HG03460 (cell line): ENCODE data around the gene FGF19.

ENCODE experiments used
- ATAC-seq: cut with Tn5 transposase; IDR thresholded peaks from one replicate; pipeline ENCODE4 v1.9.1; 2021; ENCODE audit not compliant: unreplicated experiment

Gene FGF19

DNA sequence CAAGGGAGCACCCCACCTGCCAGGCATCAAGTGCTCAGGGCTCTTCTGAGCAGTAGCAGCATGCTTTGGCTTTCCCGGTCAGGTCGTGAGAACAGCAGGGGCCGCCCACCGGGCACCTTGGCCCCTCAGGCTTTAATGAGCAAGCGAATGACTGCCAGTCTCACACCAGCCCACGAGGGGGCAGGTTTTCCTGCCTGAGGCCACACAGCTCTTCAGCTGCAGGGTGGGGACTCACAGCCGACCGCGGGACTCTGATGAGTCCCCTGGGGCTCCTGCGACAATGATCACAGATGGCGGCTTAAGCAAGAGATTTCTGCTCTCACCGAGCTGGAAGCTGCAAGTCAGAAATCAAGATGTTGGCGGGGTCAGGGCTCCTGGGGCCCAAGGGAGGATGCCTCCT, 14.3 kb upstream of the FGF19 start:
- no peak for ATAC-seq

DNA sequence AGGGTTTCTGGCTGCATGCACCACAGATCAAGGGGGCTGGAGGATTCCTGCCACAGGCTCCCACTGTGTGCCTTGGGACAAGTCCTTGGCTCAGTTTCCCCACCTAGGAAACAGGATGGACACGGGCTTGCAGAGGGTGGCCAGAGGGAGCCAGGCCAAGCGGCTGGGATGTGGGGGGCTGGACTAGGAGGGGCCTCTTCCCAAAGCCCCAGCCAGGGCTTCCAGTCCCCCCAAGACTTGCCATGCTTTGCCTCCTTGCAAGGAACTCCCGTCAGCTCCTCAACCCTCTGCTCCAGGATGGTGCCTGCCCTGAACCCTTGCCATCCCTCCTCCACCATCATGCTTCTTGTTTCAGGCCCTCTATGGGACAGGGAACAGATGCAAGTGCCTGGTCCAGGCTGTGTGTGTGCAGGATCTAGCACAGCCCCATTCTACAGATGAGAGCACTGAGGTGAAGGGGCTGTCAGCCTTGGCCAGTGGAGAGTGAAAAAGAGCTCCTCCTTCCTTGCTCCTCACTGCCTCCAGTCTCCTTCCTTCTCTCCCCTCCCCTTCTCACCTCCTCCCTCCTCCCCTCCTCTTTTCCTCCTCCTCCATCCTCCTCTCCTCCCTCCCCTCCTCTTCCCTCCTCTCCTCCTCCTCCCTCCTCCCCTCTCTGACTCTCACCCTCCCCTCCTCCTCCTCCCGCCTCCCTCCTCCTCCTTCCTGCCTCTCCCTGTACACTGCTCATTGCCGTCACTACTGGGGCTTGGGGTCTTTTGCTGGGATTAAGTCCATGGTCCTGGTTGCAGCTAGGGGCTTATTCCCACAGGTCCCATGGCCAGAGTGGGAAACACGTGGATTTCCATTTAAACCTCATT, 13.3 kb upstream of the FGF19 start:
- no peak for ATAC-seq

DNA sequence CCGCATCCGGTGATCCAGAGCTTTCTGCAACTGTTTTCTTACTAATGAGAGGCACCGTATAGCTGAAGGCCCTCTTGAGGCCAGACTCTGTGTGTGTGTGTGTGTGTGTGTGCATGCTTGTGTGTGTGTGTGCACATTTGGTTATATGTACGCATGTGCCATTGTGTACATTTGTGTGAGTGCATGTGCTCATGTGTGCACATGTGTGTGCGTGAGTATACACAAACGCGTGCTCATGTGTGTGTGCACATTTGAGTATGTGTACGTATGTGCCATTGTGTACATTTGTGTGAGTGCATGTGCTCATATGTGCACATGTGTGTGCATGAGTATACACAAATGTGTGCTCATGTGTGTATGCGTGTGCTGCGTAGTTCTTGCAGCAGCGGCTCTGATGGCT, 12.3 kb upstream of the FGF19 start:
- ATAC-seq: no peak

DNA sequence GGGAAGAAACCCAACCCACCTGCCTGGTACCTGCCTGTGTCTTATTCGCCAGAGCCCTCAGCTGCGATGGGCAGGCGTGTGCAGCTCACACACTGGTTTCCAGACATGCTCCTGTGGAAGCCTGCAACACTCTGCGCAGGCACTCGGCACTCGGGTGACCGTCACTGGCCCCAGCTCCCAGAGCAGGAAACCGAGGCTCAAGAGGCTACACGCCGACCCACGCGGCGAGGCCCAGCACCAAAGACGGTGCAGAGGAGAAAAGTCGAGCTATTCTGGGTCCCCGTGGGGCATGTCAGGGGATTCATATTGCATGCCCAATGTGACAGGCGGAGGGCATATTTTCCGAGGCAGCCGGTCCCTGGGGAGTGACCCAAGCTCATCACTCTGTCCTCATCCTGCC, 11.6 kb upstream of the FGF19 start:
- ATAC-seq: no peak

DNA sequence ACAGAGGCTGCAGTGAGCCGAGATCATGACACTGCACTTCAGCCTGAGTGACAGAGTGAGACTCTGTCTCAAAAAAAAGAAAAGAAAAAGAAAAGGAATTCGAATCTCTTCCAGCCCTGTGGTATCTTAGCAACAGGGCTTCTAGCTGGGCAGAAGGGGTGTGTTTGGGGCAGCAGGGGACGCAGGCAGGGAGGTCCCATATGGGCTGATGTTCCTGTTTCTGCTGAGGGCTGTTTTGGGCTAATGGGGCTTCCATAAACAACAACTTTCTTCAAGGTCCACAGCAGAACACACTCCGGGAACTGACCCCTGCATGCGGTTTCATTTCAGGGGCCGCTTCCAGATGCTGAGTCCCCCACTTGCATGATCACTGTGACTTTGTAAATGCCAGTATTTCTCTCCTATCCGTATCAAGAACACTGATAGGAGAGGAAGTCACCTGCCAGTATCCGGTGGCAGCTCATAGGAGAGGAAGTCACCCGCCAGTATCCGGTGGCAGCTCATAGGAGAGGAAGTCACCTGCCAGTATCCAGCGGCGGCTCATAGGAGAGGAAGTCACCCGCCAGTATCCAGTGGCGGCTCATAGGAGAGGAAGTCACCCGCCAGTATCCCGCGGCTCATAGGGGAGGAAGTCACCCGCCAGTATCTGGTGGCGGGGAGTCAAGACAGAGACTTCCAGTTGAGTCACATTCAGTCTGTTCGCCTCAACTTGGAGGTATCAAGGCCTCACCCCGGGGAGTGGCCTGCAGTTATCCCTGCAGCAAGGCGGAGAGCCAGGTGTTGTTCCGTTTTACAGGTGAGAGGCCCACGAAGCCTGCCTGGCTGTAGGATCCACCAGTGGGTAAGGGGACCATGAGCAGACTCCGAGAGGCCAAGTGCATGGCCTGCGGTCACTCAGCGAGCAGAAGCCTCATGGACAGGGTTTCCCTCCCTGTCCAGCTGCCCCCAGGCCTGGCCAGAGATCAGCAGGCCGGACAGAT, 8.3 kb upstream of the FGF19 start:
- ATAC-seq: no peak

DNA sequence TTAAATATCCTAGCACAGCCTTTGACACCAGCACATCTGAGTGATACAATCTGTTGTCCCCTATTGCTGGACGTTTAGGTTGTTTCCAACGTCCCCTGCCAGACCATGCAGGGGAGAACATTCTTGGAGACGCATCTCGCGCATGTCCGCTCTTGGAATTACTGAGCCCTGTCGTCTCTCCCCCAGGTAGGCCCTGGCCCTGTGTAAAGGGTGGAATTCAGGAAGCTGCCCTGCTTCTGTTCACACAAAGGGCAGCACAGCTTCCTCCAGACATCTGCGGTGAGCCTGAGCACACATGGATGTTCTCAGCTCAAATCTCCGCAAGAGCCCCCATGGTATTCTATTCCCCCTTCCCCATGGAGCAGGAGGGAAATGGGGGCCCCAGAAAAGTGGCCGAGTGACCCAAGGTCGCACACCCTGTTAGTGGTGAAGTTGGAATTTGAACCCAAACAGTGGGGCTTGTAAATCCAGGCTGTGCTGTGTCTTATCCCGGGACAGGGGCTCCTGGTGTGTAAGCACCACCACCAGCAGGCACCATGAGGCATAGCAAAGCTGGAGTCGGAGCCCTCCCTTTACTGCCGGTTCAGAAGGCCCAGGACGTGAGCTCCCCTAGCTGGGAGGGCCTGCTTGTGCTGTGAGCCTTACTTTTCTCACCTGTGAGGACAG, 5.0 kb upstream of the FGF19 start:
- no peak for ATAC-seq

DNA sequence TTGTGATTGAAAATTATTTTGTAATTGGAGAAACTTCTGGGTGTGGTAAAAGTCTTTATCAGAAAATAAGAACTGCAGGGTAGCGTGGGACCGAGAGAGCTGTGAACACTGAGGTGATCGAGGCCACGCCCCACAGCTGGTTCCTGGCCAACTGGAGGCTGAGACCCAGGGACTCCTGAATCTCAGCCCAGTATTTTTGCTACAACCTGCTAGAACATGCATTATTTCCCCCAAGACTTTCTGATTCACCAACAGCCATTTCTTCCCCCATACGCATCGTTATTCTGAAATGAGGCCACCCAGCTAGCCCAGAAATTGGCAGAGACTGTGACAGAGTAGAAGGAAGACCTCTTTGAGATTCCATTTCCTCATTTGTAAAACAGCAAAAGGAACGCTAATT, 3.4 kb upstream of the FGF19 start:
- ATAC-seq: no peak

DNA sequence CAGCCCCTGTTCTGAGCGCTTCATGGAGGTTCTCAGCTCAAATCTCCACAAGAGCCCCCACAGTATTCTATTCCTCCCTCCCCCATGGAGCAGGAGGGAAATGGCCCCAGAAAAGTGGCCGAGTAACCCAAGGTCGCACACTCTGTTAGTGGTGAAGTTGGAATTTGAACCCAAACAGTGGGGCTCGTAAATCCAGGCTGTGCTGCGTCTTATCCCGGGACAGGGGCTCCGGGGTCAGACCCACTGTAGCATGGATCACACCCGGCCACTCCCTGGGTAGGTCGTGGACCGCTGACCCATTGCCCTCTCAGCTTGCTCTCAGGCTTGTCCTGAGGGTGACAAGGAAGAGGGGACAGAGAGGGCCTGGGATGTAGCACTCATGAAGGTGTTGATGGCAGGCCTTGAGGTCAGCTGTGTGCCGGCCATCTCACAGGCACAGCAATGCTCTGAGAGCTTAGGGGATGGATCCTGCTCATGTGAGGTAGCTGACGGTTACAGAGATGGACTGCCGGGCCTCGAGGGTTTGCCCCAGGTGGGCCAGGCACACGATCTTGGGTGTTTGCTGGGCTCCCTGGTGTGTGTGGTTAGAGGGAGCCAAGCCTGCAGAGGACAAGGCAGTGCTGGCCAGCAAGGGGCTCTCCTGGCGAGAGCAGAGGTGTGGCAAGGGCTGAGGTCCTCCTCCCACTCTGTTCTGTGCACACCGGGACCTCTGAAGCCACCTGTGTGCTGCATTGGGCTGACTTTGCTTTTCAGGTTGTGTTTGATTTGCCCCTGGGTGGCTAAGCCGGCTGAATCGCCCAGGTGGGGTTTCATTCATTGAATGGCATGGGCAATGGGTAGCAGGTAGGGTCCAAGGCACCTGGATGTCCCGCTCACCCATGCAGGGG, 2.3 kb upstream of the FGF19 start:
- ATAC-seq: no peak

DNA sequence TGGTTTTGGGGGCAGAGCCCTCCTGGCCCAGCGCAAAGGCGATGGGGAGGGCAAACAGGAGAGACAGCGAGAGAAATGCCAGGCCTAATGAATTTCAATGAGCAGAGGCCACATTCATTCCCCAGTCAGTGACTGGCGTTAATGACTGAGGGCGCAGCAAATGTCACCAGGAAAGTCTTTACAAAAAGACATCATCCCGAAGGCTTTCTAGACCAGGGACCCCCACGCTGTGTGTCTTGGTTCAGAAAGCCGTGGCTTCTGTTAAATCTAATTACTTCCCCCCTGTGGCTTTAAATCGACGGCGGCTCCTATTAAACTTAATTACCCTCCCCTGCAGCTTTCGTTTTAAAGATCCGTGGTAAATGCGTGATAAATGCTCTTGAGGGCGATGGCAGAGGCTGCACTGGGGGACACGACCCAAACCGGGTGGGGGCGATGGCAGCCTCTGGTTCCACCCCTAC, 1.6 kb upstream of the FGF19 start:
- ATAC-seq: no peak

DNA sequence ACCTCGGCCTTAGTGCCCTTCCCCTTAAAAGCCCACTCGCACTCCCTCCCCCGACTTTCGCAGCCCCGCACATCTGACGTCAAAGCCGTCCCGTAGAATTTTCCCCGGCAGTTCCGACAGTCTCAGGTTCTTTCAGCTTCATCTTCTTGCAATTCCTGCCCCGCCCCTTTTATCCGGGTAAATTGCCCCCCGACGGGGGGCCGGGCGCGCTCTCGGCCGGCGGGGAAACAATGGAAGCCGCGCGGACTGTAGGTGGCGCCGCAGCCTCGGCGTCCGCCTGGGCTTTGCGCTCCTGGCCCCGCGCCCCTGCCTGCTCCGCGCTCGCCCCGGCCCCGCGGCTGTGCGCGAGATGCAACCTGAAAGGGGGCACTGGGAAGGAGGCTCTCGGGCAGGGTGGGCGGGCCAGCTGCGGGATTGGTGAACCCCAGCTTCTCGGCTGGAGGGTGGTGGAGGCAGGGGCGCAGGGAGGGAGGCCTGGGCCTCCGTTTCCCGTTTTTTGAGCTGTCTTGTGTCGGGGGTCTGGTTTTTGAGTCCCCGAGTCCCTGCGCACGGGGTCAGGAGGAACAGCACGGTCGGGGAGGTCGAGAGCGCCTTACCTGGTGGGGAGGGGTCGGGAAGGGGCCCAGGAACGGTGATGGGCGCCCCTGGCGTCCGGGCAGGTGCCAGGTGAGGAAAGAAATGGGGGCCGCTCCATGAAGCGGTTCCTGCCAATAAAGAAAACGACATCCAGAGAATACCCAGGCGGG, 859 bp upstream of the FGF19 start:
- ATAC-seq: no peak

DNA sequence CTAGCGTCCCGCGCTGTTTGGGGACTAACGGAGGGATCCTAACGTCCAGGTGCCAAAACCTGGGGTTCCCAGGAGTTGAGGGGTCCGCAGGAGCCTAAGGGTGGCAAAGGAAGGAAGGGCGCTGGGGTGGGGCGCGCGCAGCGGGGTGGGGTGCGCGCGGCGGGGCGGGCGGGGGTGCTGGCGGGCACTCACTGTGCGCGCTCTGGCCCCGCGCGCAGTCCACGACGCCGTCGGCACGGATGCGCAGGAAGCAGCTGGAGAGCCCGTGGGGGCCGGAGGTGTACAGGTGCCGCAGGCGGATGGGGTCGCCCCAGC, 412 bp downstream of the FGF19 start:
- no peak for ATAC-seq

DNA sequence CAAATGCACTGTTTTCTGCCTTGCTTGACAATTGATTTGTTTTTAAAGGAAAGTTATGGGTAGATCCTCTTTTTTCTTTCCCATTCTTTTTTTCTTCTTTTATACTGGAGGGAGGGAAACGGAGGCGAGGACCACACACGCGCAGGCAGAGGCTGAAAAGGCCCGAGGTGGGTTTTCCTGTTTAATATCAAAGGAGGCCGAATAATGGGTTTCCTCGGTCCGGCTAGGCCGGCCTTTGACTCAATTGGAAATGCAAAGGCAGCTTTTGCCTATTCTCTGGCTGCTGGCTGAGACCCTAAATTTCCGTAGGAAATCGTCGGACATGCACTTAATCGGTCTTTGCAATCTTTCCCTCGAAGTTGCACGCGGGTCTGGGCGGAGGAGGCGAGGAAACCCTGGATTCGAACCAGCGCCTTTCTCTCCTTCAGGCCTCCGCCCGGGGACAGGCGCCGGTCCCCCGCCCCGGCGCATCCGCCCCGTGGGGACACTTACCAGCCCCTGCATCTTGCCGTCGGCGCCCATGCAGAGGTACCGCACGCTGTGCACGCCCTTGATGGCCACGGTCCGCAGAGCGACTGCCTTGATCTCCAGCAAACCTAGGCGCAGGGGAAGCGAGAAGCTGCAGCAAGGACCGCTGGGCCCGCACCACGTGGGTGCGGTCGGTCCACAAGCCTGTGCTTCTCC, 911 bp downstream of the FGF19 start:
- no peak for ATAC-seq

DNA sequence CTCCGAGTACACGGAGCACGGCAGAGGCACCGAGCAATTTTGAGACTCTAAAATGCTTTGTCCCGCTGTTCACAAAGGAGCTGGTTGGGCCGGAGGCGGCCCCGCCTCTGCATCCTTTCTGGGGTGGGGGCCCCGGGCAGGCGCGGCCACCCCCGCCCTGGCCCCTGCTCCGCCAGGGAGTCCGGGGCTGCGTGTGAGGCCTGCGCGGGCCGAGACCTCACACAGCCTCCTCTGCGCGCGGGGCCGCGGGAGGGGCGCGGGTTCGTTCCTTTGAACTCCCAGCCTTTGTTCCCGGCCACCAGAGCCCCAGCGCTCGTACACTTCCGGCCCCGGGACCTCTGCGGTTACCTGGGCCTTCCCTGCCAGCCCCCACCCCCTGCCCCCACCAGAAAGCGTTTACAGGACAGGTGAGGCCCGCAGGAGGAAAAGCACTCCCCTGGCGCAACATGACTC, 1.6 kb downstream of the FGF19 start:
- no peak for ATAC-seq

DNA sequence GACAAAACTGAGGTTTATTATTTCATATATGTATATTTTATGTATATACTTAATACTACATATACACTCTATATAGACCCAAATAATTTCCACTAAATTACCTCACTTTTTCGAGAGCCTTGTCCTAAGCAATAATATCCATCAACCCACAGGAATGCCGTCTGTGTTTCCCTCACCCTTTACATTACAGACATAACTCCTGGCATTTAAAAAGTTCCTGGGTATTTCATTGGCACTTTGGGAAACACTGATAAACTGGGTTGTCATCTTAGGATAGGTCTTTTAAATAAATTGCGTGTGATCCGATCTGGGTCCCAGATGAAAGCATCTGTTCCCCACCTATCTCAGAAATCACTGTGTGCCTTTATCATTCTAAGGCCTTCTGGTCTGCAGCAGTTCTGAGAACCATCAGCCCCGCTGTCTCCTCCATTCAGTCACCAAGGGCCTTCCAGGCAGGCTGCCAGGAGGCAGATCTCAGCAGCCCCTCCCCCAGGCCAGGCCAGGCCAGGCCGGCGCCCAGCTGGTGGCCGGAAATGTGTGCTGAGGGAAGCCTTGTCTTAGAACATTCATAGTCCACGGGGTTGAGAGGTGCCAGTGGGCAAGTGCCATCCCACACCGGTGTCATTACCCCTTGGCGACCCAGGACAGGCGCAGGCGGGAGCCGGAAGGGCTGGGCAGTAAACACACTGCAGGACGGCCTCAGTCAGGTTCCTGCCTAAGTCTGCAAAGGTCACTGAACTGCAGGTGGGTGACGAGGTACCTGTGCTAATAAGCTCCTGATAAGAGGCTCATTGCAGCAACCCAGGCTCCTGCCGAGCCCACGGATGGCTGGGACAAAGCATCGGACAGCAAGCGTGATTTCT, 3.3 kb downstream of the FGF19 start:
- ATAC-seq: no peak

DNA sequence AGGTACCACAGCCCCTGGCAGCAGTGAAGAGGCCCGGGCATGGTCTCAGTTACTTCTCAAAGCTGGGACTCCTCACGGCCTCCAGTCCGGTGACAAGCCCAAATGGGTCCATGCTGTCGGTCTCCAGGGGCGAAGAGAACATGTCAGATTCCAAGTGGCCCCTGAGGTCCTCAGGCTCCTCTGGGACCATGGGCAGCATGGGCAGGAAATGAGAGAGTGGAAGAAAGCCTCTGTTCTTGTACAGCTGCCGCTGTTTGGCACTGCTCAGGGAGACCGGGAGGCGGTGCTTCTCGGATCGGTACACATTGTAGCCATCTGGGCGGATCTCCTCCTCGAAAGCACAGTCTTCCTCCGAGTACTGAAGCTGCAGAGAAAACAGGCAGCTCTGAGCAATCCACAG, 4.6 kb downstream of the FGF19 start:
- no peak for ATAC-seq

DNA sequence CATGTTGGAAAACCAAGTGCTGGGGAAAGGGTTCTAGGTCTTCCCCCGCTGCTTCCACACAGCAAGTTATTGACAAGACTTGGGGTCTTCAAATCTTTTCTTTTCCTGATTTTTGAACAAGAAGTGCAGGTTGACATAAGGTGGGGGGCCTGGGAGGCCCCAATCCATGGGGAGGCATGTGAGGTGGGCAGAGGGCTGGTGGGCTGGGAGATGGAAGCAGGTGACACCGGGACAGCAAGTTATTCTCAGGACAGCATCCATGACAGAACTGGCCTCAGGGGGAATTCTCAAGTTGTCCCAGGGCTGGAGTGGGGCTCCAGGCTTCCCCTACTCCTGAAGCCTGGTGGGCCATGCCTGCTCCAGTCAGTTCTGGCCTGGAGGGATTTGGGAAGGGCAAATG, 5.5 kb downstream of the FGF19 start:
- no peak for ATAC-seq

DNA sequence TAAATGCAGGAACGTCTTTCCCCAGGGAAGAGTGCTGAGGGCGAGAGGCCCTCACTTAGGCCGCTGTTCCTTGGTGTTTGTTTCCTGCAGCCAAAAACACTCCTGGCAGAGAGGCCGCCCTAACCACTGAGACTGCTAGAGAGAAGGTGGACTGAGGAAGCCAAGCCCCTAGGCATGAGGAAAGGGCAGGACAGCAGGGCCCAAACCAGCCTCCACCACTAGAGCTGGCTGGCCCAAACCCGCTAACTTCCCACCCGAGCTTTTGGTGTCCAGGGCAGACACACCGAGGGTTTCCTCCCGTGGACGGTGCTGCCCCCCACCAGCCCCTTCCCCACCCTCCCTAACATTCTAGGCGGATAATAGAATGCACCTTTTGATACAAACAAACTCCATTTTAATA, 6.0 kb downstream of the FGF19 start:
- ATAC-seq: no peak

DNA sequence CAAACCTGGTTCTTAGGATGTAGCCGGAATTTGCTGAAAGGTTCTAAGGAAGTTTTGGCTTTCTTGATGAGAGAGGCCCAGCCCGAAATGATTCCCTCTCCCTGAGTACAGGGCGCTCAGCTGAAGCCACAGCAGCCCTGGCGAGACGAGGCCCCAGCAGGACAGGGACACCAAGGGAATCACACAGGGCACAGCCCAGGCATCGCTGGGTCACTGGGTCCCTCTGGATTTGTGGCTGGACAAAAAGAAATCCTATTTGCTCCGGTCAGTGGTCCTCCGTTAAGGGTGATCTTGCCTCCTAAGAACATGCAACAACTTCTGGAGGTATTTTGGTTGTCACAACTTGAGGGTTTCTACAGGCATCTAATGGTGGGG, 6.4 kb downstream of the FGF19 start:
- no peak for ATAC-seq
